Measurements from ENCODE around the gene GRAMD1B.

GRCh38 chr11:123549926-123550917, 120.2 kb downstream of the GRAMD1B start:
- no peak for TF ChIP-seq CTCF (IDR thresholded peaks at IDR 0.05; ENCODE audit: insufficient read depth, low read length)
- TF ChIP-seq REST (IDR thresholded peaks at IDR 0.05; ENCODE audit: insufficient replicate concordance, low read depth) = no peak
